ENCODE measurements around the gene MAP3K5.
A peak's percentile ranks its signal among the peaks of the same experiment; 100 is the strongest.

The MAP3K5 gene

GRCh38 chr6:136571065-136571464, 221.2 kb downstream of the MAP3K5 start:
- no peak for DNase-seq (ENCODE audit: low read depth)

- DNase-seq (ENCODE audit: low read depth): no peak
These were observed 224.1 kb downstream of the MAP3K5 start for GRCh38 chr6:136568129-136568528.

GRCh38 chr6:136567688-136568087, 224.6 kb downstream of the MAP3K5 start:
- DNase-seq (ENCODE audit: low read depth): no peak

- no peak for DNase-seq (ENCODE audit: low read depth)
These were observed 225.4 kb downstream of the MAP3K5 start for GRCh38 chr6:136566851-136567250.

- DNase-seq (ENCODE audit: low read depth): no peak
These were observed 226.2 kb downstream of the MAP3K5 start for GRCh38 chr6:136566007-136566487.

GRCh38 chr6:136564180-136564579, 228.1 kb downstream of the MAP3K5 start:
- no peak for DNase-seq (ENCODE audit: low read depth)

GRCh38 chr6:136563386-136564152, 228.7 kb downstream of the MAP3K5 start:
- no peak for DNase-seq (ENCODE audit: low read depth)

- no peak for DNase-seq (ENCODE audit: low read depth)
These were observed 230.1 kb downstream of the MAP3K5 start for GRCh38 chr6:136562211-136562610.

- no peak for DNase-seq (ENCODE audit: low read depth)
These were observed 239.0 kb downstream of the MAP3K5 start for GRCh38 chr6:136553166-136553787.

GRCh38 chr6:136552054-136552453, 240.2 kb downstream of the MAP3K5 start:
- no peak for DNase-seq (ENCODE audit: low read depth)

- DNase-seq (ENCODE audit: low read depth): no peak
These were observed 241.2 kb downstream of the MAP3K5 start for GRCh38 chr6:136551103-136551502.

GRCh38 chr6:136550330-136551071, 241.8 kb downstream of the MAP3K5 start, which contains the start of gene MAP7:
TSS of gene MAP7 (minus strand) at chr6:136550422. CDS start at chr6:136550408, 14 bp downstream.
- peak; percentile 41 for DNase-seq (ENCODE audit: low read depth)

- DNase-seq (ENCODE audit: low read depth): no peak
These were observed 242.3 kb downstream of the MAP3K5 start for GRCh38 chr6:136550045-136550329.

GRCh38 chr6:136549300-136550044, 242.8 kb downstream of the MAP3K5 start:
- no peak for DNase-seq (ENCODE audit: low read depth)

- DNase-seq (ENCODE audit: low read depth): no peak
These were observed 243.5 kb downstream of the MAP3K5 start for GRCh38 chr6:136548582-136549299.

GRCh38 chr6:136547871-136548270, 244.4 kb downstream of the MAP3K5 start:
- DNase-seq (ENCODE audit: low read depth): no peak

- DNase-seq (ENCODE audit: low read depth): no peak
These were observed 244.9 kb downstream of the MAP3K5 start for GRCh38 chr6:136547336-136547735.

GRCh38 chr6:136546331-136546730, 245.9 kb downstream of the MAP3K5 start:
- no peak for DNase-seq (ENCODE audit: low read depth)

GRCh38 chr6:136544326-136544725, 248.0 kb downstream of the MAP3K5 start:
- DNase-seq (ENCODE audit: low read depth): no peak

GRCh38 chr6:136541395-136541794, 250.9 kb downstream of the MAP3K5 start:
- no peak for DNase-seq (ENCODE audit: low read depth)

GRCh38 chr6:136539967-136540652, 252.2 kb downstream of the MAP3K5 start:
- no peak for DNase-seq (ENCODE audit: low read depth)
